Neural cell (in vitro differentiated cells): Measurements from ENCODE around the gene MRPS26.

Source experiments
- POLR2AphosphoS5 ChIP-seq: IDR thresholded peaks from 2 replicates; pipeline ENCODE4 v1.6.1; 2012
- REST ChIP-seq: IDR thresholded peaks from 2 replicates; pipeline ENCODE4 v1.6.1; 2012; ENCODE audit warnings: borderline replicate concordance

GRCh38 chr20:3068075-3068474 is 22.2 kb downstream of the MRPS26 start:
- TF ChIP-seq REST (no peak), POLR2AphosphoS5 (no peak)
